ENCODE measurements around the gene ZBTB20. TPM values are rescaled to one million over a fixed set of nuclear protein-coding genes. Genes with fewer than 3 reads are reported as not detected.

Gene ZBTB20
- total RNA-seq, 1 donor from 2014 or later = 8.8 TPM

- DNase-seq (ENCODE audit: low read depth, low spot score) = no peak
These were observed 124.9 kb downstream of the ZBTB20 start for GRCh38 chr3:115022199-115022598.

GRCh38 chr3:115021061-115021460, 126.0 kb downstream of the ZBTB20 start:
- DNase-seq (ENCODE audit: low read depth, low spot score) = no peak

- no peak for DNase-seq (ENCODE audit: low read depth, low spot score)
These were observed 127.2 kb downstream of the ZBTB20 start for GRCh38 chr3:115019900-115020299.

- no peak for DNase-seq (ENCODE audit: low read depth, low spot score)
These were observed 128.4 kb downstream of the ZBTB20 start for GRCh38 chr3:115018694-115019093.

- no peak for DNase-seq (ENCODE audit: low read depth, low spot score)
These were observed 139.1 kb downstream of the ZBTB20 start for GRCh38 chr3:115007966-115008365.

GRCh38 chr3:115004201-115005140, 142.6 kb downstream of the ZBTB20 start:
- DNase-seq (ENCODE audit: low read depth, low spot score) = no peak

- no peak for DNase-seq (ENCODE audit: low read depth, low spot score)
These were observed 148.0 kb downstream of the ZBTB20 start for GRCh38 chr3:114998971-114999579.

- DNase-seq (ENCODE audit: low read depth, low spot score) = no peak
These were observed 152.3 kb downstream of the ZBTB20 start for GRCh38 chr3:114994554-114995341.

GRCh38 chr3:114985776-114986175, 161.3 kb downstream of the ZBTB20 start:
- no peak for DNase-seq (ENCODE audit: low read depth, low spot score)

- DNase-seq (ENCODE audit: low read depth, low spot score) = no peak
These were observed 163.8 kb downstream of the ZBTB20 start for GRCh38 chr3:114983248-114983647.

GRCh38 chr3:114974387-114974786, 172.7 kb downstream of the ZBTB20 start:
- no peak for DNase-seq (ENCODE audit: low read depth, low spot score)

GRCh38 chr3:114973536-114973935, 173.6 kb downstream of the ZBTB20 start:
- DNase-seq (ENCODE audit: low read depth, low spot score) = no peak

- no peak for DNase-seq (ENCODE audit: low read depth, low spot score)
These were observed 179.9 kb downstream of the ZBTB20 start for GRCh38 chr3:114967168-114967567.

- DNase-seq (ENCODE audit: low read depth, low spot score) = no peak
These were observed 184.9 kb downstream of the ZBTB20 start for GRCh38 chr3:114962189-114962588.

GRCh38 chr3:114958930-114959329, 188.2 kb downstream of the ZBTB20 start:
- no peak for DNase-seq (ENCODE audit: low read depth, low spot score)

- no peak for DNase-seq (ENCODE audit: low read depth, low spot score)
These were observed 193.3 kb downstream of the ZBTB20 start for GRCh38 chr3:114953800-114954199.

- DNase-seq (ENCODE audit: low read depth, low spot score) = no peak
These were observed 193.8 kb downstream of the ZBTB20 start for GRCh38 chr3:114953215-114953799.

GRCh38 chr3:114942773-114943172, 204.3 kb downstream of the ZBTB20 start:
- DNase-seq (ENCODE audit: low read depth, low spot score) = no peak

- DNase-seq (ENCODE audit: low read depth, low spot score) = no peak
These were observed 205.3 kb downstream of the ZBTB20 start for GRCh38 chr3:114941626-114942309.

GRCh38 chr3:114939920-114940319, 207.2 kb downstream of the ZBTB20 start:
- no peak for DNase-seq (ENCODE audit: low read depth, low spot score)

- no peak for DNase-seq (ENCODE audit: low read depth, low spot score)
These were observed 213.7 kb downstream of the ZBTB20 start for GRCh38 chr3:114933407-114933806.
